Brain pericyte (primary cell): ENCODE measurements around the gene GHR.

Source experiments
- DNase-seq: peaks from one replicate; pipeline ENCODE4 v3.0.0-alpha.2; 2012; ENCODE audit warnings: low read depth, low spot score

Gene GHR

DNA sequence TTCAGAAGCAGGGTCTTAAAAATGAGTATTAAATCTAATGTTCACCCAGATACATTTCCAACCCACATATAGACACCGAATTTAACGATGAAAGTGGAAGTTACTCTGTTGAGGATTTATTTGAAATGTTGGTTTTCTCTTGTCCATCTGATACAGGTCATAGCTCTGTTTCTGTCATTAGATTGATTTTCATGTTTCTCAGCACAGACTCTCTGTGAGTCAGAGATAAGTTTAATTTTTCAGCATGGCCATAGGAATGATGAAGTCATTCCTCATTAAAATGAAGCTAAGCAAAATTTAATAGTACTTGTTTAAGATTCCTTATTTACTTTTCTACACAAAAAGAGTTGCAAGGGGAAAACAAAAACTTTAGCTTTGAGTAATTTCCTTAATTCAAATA lies 38.8 kb downstream of the GHR start:
- DNase-seq: no peak

DNA sequence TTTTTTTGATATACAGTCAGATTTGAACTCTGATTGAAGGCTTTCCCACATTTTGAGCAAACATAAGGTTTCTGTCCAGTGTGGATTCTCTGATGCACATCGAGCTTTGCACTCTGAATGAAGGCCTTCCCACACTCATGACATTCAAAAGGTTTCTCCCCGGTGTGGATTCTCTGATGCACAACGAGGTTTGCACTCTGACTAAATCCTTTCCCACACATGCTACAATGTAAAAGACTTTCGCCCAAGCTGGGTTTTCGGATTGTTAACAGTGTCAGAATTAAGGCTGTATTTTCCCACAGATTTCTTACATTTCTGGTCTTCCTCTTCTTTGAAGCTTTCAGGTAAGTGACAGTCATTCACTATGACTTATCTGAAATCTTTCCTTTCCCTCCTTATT lies 44.3 kb downstream of the GHR start:
- no peak for DNase-seq

DNA sequence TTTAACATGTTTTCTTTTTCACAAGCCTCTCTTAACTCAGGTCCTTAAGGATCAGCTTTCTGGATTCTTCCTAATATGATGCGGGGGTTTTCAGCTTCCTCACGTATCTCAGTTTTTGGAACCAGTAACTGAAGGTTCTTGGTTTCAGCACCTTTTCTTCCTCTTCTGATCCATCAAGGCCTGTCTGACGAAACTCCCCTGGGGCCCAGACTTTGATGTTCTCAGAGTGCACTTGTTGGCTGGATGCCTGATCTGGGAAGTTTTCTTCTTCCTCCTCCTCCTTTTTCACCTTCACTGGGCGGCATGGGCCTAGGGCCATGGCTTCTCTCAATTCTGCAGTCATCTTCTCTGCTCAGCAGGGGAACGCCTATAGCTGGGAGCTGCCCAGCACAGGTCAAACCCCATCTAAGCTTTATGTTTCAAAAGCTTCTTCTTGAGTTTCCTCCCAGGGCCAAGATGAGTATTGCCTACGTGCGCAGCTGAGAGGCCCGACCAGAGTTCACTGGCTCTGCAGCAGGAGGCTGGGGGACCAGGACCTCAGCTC lies 44.8 kb downstream of the GHR start:
- DNase-seq: no peak

DNA sequence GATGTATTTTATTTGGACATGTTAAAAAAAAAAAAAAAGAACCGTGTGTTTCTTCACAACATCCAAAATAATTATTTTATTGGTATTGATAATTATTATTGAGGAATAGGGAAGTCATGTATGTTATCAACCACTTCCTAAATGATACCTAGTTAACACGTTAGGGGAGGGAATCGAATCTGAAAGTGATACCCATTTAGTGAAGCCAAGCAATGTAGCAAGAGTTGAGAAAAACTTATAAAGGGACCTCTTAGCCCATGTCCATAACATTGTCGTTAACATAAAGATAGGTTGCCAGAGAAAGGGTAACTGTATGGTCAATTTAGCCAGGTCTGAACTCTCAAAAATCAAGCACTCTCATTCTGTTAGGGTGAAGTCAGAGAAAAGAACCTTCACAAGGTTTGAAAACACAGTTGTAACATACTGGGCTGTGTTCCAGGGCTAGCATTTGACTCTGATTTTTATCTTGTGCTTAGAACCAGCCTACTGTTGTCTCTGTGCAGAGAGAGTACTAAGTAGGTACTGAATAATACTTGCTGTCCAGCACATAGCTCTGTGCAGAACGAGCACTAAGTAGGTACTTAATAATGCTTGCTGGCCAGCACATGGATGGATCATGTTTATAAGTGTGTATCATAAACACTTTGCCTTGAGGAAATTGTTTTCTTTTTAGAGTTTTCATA lies 60.4 kb downstream of the GHR start:
- no peak for DNase-seq

GRCh38 chr5:42487077-42487476 lies 63.8 kb downstream of the GHR start:
- DNase-seq: no peak

GRCh38 chr5:42487821-42488220 lies 64.6 kb downstream of the GHR start:
- DNase-seq: no peak

- DNase-seq: no peak
Measured at GRCh38 chr5:42490831-42491230, 67.6 kb downstream of the GHR start.

GRCh38 chr5:42491699-42492098 lies 68.5 kb downstream of the GHR start:
- no peak for DNase-seq

DNA sequence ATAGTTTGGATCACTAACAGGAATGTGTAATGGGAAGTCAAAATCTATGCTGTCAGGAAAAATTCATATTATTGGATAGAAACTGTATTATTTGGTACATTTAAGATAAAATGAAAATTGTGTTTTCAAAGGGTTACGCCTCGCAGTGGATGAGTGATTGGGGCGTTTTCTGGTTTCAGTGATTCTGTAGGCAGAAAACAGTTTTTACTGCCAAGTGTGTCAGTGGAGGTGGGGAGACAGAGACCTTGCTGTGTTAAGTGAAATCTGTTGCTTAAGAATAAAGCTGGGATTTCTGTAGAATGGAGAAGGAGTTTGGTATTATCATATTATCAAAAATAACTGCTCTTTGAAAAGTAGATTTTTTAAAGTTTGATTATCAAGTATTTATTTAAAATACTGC lies 69.7 kb downstream of the GHR start:
- no peak for DNase-seq

- DNase-seq: no peak
Measured at GRCh38 chr5:42494414-42494813, 71.2 kb downstream of the GHR start.

- no peak for DNase-seq
Measured at GRCh38 chr5:42495914-42496313, 72.7 kb downstream of the GHR start.

- DNase-seq: no peak
Measured at GRCh38 chr5:42496397-42497156, 73.3 kb downstream of the GHR start.

- no peak for DNase-seq
Measured at GRCh38 chr5:42498000-42498399, 74.8 kb downstream of the GHR start.

GRCh38 chr5:42499016-42499415 lies 75.8 kb downstream of the GHR start:
- no peak for DNase-seq

DNA sequence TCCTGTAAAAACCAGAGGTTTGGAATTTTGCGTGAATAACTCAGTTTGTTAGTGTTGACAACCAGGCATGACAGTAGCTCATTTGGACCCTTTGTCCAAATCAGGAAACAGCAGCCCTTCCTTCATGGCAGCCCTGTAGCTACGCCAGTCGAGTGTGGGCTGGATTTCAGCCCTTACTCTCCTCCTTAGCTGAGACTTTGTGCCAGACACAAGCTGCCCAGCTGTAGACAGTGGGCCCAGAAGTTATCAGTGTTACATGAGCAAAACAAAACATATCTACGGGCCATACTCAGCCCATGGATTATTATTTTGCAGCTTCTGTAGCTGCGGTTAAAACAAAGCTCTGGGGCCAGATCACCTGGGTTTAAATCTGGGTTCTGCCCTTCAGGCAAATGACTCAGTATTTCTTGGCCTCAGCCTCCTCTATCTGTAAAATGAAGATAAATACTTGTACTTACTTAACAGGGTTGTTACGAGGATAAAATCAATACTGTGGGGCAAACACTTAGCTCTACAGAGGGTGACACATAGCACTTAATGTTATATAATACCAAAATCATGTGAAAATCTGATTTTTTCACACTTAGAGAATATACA lies 76.9 kb downstream of the GHR start:
- no peak for DNase-seq

- no peak for DNase-seq
Measured at GRCh38 chr5:42502613-42503470, 79.6 kb downstream of the GHR start.

DNA sequence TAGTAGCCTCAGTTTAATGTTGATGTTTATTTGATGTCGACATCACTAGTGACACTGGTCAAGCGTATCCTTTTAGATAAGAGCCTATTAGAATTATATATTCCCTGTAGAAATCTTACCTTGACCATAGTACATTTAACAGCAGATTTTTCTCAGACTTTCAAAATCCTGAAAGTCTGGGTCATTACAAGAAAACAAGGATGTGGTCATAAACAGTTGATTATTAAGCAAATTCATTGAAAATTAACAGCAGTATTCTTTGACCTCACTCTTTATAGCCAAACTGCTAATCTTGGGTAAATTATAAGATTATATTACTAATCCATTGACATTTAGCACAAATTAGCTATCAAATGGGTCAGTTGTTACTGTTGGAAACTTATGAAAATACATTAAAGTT lies 83.4 kb downstream of the GHR start:
- no peak for DNase-seq

DNA sequence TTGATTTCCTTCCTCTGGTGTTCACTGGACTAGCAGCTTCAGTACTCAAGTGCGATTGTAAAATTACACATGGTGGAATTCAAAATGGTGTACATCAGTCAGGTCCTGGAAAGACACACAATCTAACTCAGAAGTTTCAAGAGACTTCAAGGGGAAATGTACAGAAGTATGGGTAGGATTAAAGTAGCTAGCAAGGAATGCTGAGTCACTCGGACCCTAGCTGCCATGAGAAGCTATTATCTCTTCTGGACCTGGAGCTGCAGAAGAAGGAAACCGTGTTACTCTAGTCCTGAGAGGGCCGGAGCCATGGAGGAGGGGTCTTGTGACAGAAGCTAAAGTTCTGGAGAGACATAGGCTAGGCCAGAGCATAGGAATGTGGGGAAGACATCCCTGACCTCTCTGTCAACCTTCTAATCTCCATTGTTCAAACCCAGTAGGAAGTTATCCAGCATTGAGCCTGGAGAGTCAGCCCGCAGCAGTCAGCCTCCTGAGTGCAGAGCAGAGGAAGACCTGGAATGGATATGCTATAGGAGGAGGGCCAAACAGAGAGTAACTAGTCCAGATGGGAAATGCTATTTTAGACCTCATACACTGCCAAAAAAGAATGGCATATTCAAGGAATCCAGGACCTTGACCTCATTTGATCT lies 84.3 kb downstream of the GHR start:
- DNase-seq: no peak

DNA sequence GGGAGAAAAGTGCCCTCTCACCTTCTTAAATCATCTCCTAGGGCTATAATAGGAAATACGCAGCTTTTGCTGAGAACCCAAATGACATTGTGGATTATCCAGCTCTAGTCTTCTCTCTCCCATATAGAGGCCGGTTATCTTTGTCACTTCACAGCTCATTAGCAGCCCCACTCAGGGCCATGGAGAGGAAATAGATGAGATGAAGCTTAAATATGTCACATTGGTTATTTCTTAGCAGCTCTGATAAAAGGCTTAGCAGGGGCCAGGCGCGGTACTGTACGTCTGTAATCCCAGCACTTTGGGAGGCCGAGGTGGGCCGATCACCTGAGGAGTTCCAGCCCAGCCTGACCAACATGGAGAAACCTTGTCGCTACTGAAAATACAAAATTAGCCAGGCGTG lies 90.0 kb downstream of the GHR start:
- DNase-seq: no peak

GRCh38 chr5:42514754-42515153 lies 91.5 kb downstream of the GHR start:
- DNase-seq: no peak

GRCh38 chr5:42515504-42515903 lies 92.3 kb downstream of the GHR start:
- DNase-seq: no peak
